B cell (primary cell): ENCODE measurements around the gene SRP54. TPM values are rescaled to one million over a fixed set of nuclear protein-coding genes. Genes with fewer than 3 reads are reported as not detected.

Experiments used
- ATAC-seq: fragments of 200-7000 bp; cut with Tn5 transposase; one replicate; pipeline ENCODE4 v1.10.0; 2021; ENCODE audit warnings: low read depth, mild to moderate bottlenecking, moderate number of reproducible peaks, moderate library complexity
- CTCF ChIA-PET: fragments of 350-600 bp; sonication (Branson Sonifier 250); formaldehyde crosslinking; loops from one replicate; lab custom pipeline; 2021; ENCODE audit warnings: antibody characterized with exemption, inconsistent platforms; lab: Charles Lee
- POLR2A ChIA-PET: fragments of 350-600 bp; sonication (Branson Sonifier 250); formaldehyde crosslinking; loops from one replicate; lab custom pipeline; 2021; ENCODE audit warnings: antibody characterized with exemption; lab: Charles Lee
- DNase-seq: peaks from one replicate; pipeline ENCODE4 v3.0.0; 2013
- H2AFZ ChIP-seq: 2 replicates; pipeline ENCODE4 v1.6.1; 2012; ENCODE audit warnings: mild to moderate bottlenecking, low read depth, low read length; ENCODE audit not compliant: insufficient read depth, poor library complexity, severe bottlenecking
- H3K27ac ChIP-seq, 2 donors: 1 replicate in 1 of 2; 2 replicates in 1 of 2; pipeline ENCODE4 v1.5.1; 2012 to 2013; ENCODE audit warnings: low read length in 2 of 2, mild to moderate bottlenecking in 2 of 2, moderate library complexity in 1 of 2
- H3K27me3 ChIP-seq, 4 experiments: fragments of 200-600 bp in 1 of 4; sonication (generic) in 1 of 4; replicated peaks in 1 of 4; 1 replicate in 2 of 4; 2 replicates in 2 of 4; pipeline versions ENCODE4 v1.6.1 to v1.7.0; 2013 to 2016; ENCODE audit warnings: low read length in 3 of 4, mild to moderate bottlenecking in 2 of 4, mixed read lengths in 1 of 4, moderate library complexity in 1 of 4; ENCODE audit not compliant: insufficient read depth in 4 of 4, control insufficient read depth in 3 of 4; ENCODE audit errors: control extremely low read depth in 1 of 4
- H3K36me3 ChIP-seq, 2 experiments: replicated peaks in 1 of 2; 1 replicate in 1 of 2; 2 replicates in 1 of 2; pipeline versions ENCODE4 v1.6.1 to v1.7.1; 2013; ENCODE audit warnings: low read length in 1 of 2; ENCODE audit not compliant: insufficient read depth in 2 of 2, control insufficient read depth in 1 of 2; ENCODE audit errors: control extremely low read depth in 1 of 2, extremely low read depth in 1 of 2
- H3K4me1 ChIP-seq, 2 donors: fragments of 200-600 bp in 1 of 2; sonication (generic) in 1 of 2; 1 replicate in 1 of 2; 2 replicates in 1 of 2; pipeline versions ENCODE4 v1.5.1 to v1.6.1; 2013 to 2017; ENCODE audit warnings: low read length in 2 of 2; ENCODE audit not compliant: control insufficient read depth in 2 of 2, insufficient read depth in 2 of 2
- H3K4me2 ChIP-seq: replicated peaks from 2 replicates; pipeline ENCODE3; 2012; ENCODE audit warnings: mild to moderate bottlenecking, low read depth, low read length; ENCODE audit not compliant: poor library complexity, severe bottlenecking
- H3K4me3 ChIP-seq, 5 experiments: fragments of 200-600 bp in 1 of 5; sonication (generic) in 1 of 5; 1 replicate in 3 of 5; 2 replicates in 2 of 5; pipeline versions ENCODE4 v1.5.1 to v1.7.0; 2011 to 2016; ENCODE audit warnings: low read length in 4 of 5, mild to moderate bottlenecking in 4 of 5, low read depth in 2 of 5, control low read depth in 1 of 5, moderate library complexity in 1 of 5; ENCODE audit not compliant: insufficient read depth in 1 of 5; ENCODE audit errors: control extremely low read depth in 1 of 5, extremely low read depth in 1 of 5
- H3K79me2 ChIP-seq: fragments of 200-600 bp; sonication (generic); one replicate; pipeline ENCODE4 v1.6.0; 2016; ENCODE audit warnings: low read length; ENCODE audit not compliant: control insufficient read depth, insufficient read depth
- H3K9ac ChIP-seq: fragments of 200-600 bp; sonication (generic); 2 replicates; pipeline ENCODE4 v1.6.1; 2017; ENCODE audit warnings: mild to moderate bottlenecking, low read length, moderate library complexity
- H3K9me3 ChIP-seq, 3 donors: one replicate each; pipeline versions ENCODE4 v1.6.1 to v1.7.1; 2013; ENCODE audit warnings: low read length in 2 of 3; ENCODE audit not compliant: control insufficient read depth in 2 of 3, insufficient read depth in 1 of 3; ENCODE audit errors: control extremely low read depth in 1 of 3
- H4K20me1 ChIP-seq: 2 replicates; pipeline ENCODE4 v1.6.0; 2012; ENCODE audit warnings: mild to moderate bottlenecking, low read length; ENCODE audit not compliant: insufficient read depth, control insufficient read depth, poor library complexity, severe bottlenecking
- H3K27ac Mint-ChIP-seq: one replicate; pipeline ENCODE4 v1.8.0; 2021; ENCODE audit warnings: mixed read lengths
- H3K27me3 Mint-ChIP-seq: one replicate; pipeline ENCODE4 v1.8.0; 2021; ENCODE audit warnings: mixed read lengths
- H3K4me1 Mint-ChIP-seq: one replicate; pipeline ENCODE4 v1.8.0; 2021; ENCODE audit warnings: mixed read lengths
- H3K4me3 Mint-ChIP-seq: one replicate; pipeline ENCODE4 v1.8.0; 2021; ENCODE audit warnings: mixed read lengths
- H3K9me3 Mint-ChIP-seq: one replicate; pipeline ENCODE4 v1.8.0; 2022; ENCODE audit warnings: mixed read lengths; ENCODE audit not compliant: insufficient read depth
- CTCF ChIP-seq: fragments of 200-600 bp; IDR thresholded peaks from one replicate; pipeline ENCODE4 v1.8.0; 2022; ENCODE audit warnings: antibody characterized with exemption, mild to moderate bottlenecking
- EZH2 ChIP-seq: IDR thresholded peaks from 2 replicates; pipeline ENCODE4 v1.6.1; 2012; ENCODE audit warnings: borderline replicate concordance, low read depth, mild to moderate bottlenecking, moderate library complexity, low read length; ENCODE audit not compliant: insufficient read depth, poor library complexity, severe bottlenecking
- WGBS: methylation state at CpG from one replicate; pipeline ENCODE4 v1.1.5; 2013; ENCODE audit warnings: missing lambda C conversion rate; ENCODE audit not compliant: insufficient coverage; 5-methylcytosine and 5-hydroxymethylcytosine counted together
- intact Hi-C: fragments of 100-400 bp; cut with micrococcal nuclease; formaldehyde crosslinking; loops from one replicate; pipeline ENCODE4 v1.10.0; 2022
- polyA plus RNA-seq: library from polyadenylated mRNA; depleted of rRNA; stranded (reverse); fragments of >200 nt; gene quantifications from 2 replicates; pipeline ENCODE4 v1.2.3, GENCODE V29; 2012
- total RNA-seq, 2 donors: library from RNA; stranded (reverse); fragments of 120-200 nt in 1 of 2; gene quantifications; 1 replicate in 1 of 2; 2 replicates in 1 of 2; pipeline versions ENCODE4 v1.2.3 to v1.2.4, GENCODE V29; 2013 to 2022

The SRP54 gene
- total and polyA plus RNA-seq, 2 donors (not counting 1 experiment from before 2014, with no cell fraction given), result 18.4 to 54.9 TPM

- no peaks in the 10 kb centered on the region for H3K9me3 Mint-ChIP-seq
- Histone ChIP-seq H3K9me3 (no peaks in the 10 kb centered on the region), H3K9ac (peak within 1 kb of the TSS; percentile 97), H3K4me2 (peak within 1 kb of the TSS; percentile 91), H4K20me1 (no peaks in the 10 kb centered on the region), H2AFZ (peak within 1 kb of the TSS; percentile 79), H3K36me3 (no peaks in the 10 kb centered on the region), H3K27ac (peak within 1 kb of the TSS; percentile 94 to 96), H3K79me2 (peaks cover 25% of the 10 kb centered on the region), H3K4me3 (peak within 1 kb of the TSS; percentile 70 to 97 (median 80)), H3K4me1 (peaks cover 11 to 15% of the 10 kb centered on the region in 2 donors), H3K27me3 (no peaks in the 10 kb centered on the region)
- peaks cover 26% of the 10 kb centered on the region for H3K4me1 Mint-ChIP-seq
- ChIA-PET CTCF (interaction anchor here (0.9 to 2.3 kb wide), 4 partner anchors 9 to 374 kb away, joined by 3 to 15 read pairs (median 4); partner anchors contain the start of gene SRP54), POLR2A (interaction anchor here (0.5 to 2.2 kb wide), 9 partner anchors 64 to 1274 kb away, joined by 3 to 22 read pairs (median 6); partner anchors contain the start of genes BAZ1A, BRMS1L, NFKBIA and PPP2R3C)
- no peaks in the 10 kb centered on the region for H3K27me3 Mint-ChIP-seq
- peak; percentile 99 for DNase-seq
- intact Hi-C loops, result loop anchor here (1.0 to 10.0 kb wide), 12 partner anchors 64 to 1276 kb away; partner anchors contain the start of genes BRMS1L, CFL2, EAPP and INSM2
- WGBS, result under 1% methylated on average over 77 of the region's 77 CpGs
- H3K4me3 Mint-ChIP-seq, result peak within 1 kb of the TSS; percentile 87
- H3K27ac Mint-ChIP-seq, result peak within 1 kb of the TSS; percentile 95
- peak; percentile 94 for ATAC-seq
- TF ChIP-seq EZH2 (no peak), CTCF (no peak)
These were observed 63.4 kb downstream of the SRP54 start, which contains the start of gene FAM177A1 for GRCh38 chr14:35046048-35046750. Gene FAM177A1, plus strand, starts transcription at chr14:35046272. Its CDS starts 192 bp downstream, at chr14:35046464.
